Measurements from ENCODE around the gene TRAF3IP3.

- TF ChIP-seq POLR2A (IDR thresholded peaks at IDR 0.05) (no peak), POLR2AphosphoS5 (IDR thresholded peaks at IDR 0.05) (no peak), EP300 (IDR thresholded peaks at IDR 0.05) (no peak)
- TF ChIP-seq, protein P1, sequence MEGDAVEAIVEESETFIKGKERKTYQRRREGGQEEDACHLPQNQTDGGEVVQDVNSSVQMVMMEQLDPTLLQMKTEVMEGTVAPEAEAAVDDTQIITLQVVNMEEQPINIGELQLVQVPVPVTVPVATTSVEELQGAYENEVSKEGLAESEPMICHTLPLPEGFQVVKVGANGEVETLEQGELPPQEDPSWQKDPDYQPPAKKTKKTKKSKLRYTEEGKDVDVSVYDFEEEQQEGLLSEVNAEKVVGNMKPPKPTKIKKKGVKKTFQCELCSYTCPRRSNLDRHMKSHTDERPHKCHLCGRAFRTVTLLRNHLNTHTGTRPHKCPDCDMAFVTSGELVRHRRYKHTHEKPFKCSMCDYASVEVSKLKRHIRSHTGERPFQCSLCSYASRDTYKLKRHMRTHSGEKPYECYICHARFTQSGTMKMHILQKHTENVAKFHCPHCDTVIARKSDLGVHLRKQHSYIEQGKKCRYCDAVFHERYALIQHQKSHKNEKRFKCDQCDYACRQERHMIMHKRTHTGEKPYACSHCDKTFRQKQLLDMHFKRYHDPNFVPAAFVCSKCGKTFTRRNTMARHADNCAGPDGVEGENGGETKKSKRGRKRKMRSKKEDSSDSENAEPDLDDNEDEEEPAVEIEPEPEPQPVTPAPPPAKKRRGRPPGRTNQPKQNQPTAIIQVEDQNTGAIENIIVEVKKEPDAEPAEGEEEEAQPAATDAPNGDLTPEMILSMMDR (IDR thresholded peaks at IDR 0.05), result no peak
Observed at GRCh38 chr1:209805341-209805781, 49.5 kb downstream of the TRAF3IP3 start.
